DMS114 treated with DMSO at 0.1 percent for 48 hours (cell line): ENCODE results near the gene PFKL.

Source experiments
- DNase-seq: peaks from one replicate; lab custom pipeline; 2025; ENCODE audit not compliant: unreplicated experiment; lab: John Stamatoyannopoulos, UW

Gene PFKL

GRCh38 chr21:44312716-44313115, 12.9 kb downstream of the PFKL start:
- no peak for DNase-seq

DNA sequence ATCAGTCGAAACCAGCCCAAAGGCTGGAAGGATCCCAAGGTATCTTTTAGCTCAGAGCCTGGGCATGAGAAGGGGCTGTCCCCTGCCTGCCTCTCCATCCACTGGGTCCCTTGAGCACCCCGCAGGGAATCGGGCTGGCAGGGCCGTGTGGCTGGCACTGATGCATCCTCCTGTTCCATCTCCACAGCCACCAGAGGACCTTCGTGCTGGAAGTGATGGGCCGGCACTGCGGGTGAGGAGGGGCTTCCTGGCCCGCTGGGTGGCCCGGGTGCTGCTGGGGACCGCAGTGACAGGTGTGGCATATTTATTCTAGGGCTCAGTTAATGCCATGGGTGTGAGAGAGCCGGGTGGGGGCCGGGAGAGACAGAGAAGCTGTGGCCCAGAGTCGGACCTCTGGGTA, 13.6 kb downstream of the PFKL start:
- no peak for DNase-seq

GRCh38 chr21:44314128-44314527, 14.3 kb downstream of the PFKL start:
- no peak for DNase-seq

DNA sequence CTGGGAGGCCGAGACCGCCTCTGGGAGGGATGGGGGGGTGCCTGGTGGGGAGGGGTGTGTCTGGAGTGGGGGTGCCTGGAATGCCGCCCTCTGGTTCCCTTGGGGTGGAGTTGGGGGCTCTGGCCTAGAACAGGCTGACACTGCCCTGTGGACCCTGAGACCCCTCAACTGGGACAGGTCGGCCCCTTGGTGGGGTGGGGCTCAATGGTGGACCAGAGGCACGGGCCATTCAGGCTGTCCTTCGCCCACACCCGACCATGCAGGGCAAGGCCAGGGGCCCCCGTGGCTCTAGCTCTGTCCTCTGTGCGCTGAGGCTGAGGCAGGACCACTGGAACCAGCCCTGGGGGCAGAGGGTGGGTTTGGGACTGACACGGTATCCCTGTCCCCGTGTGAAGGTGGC, 14.7 kb downstream of the PFKL start:
- DNase-seq = no peak

DNA sequence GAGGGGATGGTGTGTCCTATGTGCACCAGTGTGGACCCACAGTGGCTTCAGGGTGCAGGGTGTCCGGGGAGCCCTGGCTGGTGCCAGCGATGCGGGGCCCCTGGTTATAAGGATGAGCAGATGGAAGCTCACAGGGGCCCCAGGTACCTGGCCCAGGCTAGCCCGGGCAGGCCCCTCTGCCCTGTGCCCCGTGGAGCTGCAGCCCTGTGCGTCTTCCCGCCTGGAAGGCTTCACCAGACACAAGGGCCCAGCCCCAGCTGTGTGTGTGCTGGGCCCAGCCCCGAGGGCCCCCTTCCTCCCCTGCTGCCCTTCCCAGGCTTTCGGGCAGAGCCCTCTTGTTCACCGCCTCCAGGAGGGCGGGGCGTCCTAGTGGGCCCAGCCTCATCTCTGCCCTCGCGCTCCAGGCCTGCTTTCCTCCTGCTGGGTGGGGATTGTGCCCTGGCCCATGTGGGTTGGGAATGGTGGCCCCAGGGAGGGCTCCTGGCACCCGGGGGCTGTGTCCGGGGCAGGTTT, 15.9 kb downstream of the PFKL start:
- no peak for DNase-seq

GRCh38 chr21:44316277-44316900, 16.5 kb downstream of the PFKL start:
- no peak for DNase-seq

GRCh38 chr21:44317241-44317782, 17.5 kb downstream of the PFKL start:
- no peak for DNase-seq

DNA sequence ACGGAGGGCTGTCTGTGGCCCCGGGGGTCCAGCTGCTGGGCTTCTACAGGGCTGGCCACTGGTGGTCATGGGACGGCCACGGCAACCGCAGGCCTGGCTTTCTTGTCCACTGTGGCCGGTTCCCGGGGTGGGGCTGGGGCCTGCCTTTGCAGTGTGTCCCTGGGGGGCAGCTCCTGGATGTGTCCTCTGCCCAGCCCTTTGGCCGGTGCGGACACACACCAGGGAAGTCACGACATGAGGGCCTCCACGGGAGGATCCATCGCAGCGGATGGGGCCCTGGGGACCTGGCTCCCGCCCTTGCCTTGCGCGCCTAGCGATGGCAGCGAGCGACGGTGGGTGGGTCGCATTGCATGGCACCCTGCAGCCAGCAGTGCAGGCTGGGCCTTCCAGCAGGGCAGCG, 18.0 kb downstream of the PFKL start:
- DNase-seq = no peak

- no peak for DNase-seq
Observed at GRCh38 chr21:44318489-44319285, 18.8 kb downstream of the PFKL start.

- no peak for DNase-seq
Observed at GRCh38 chr21:44319407-44320065, 19.7 kb downstream of the PFKL start.

DNA sequence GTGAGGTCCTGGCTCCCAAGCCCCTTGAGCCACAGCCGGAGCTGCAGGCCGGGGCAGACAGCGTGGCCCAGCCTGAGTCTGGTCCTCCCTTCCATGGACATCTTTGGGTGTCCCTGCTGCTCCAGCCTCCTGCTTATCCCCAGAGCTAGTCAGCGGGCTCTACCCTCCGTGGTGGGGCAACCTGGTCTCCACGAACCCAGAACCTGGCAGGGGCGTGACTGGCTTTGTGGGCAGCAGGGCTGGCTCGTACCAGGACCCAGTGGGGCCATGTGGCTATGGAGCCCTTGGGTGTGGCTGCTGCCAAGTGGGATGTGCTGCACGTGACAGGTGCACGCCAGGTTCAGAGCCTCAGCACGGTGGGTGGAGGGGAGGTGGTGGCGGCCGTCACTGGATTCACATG, 21.0 kb downstream of the PFKL start:
- DNase-seq = no peak

GRCh38 chr21:44321846-44322450, 22.1 kb downstream of the PFKL start:
- no peak for DNase-seq

DNA sequence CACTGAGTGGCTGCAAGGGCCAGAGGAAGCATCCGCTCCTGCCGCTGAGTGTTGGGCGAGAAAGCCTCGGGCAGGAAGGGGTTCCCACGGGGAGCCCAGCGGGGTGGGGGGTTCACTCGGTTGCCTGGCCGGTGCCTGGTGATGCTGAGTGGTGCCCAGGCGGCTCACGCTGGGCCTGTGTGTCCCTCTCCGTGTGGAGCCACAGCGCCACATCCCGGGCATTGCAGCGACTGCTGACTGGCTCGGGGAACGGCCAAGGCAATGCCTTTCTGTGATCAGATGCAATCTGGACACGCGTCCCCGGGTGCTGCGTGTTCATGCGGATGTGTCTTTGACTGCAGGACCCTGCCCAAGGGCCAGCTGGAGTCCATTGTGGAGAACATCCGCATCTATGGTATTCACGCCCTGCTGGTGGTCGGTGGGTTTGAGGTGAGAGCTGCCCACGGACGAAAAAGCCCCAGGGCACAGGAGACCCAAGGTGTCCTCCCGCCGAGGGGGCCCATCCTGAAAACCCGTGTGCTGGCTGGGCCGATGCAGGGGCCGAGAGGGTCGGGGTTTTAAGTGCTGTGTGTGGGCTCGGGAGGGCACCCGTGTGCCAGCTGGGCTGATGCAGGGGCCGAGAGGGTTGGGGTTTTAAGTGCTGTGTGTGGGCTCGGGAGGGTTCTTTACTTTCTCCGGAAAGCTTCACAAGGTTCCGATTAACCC, 22.9 kb downstream of the PFKL start:
- DNase-seq = no peak

GRCh38 chr21:44323591-44323990, 23.7 kb downstream of the PFKL start:
- no peak for DNase-seq

GRCh38 chr21:44324106-44324853, 24.4 kb downstream of the PFKL start:
- DNase-seq = no peak

DNA sequence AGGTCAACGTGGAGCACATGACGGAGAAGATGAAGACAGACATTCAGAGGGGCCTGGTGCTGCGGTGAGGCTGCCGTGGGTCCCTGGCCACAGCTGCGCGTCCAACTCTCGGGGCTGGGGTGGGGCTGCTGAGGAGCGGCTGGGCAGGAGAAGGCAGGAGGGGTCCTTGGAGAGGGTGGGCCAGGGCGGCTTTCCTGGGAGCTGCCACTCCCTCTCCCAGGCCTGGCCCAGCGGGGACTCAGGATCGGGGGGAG, 24.9 kb downstream of the PFKL start:
- no peak for DNase-seq

DNA sequence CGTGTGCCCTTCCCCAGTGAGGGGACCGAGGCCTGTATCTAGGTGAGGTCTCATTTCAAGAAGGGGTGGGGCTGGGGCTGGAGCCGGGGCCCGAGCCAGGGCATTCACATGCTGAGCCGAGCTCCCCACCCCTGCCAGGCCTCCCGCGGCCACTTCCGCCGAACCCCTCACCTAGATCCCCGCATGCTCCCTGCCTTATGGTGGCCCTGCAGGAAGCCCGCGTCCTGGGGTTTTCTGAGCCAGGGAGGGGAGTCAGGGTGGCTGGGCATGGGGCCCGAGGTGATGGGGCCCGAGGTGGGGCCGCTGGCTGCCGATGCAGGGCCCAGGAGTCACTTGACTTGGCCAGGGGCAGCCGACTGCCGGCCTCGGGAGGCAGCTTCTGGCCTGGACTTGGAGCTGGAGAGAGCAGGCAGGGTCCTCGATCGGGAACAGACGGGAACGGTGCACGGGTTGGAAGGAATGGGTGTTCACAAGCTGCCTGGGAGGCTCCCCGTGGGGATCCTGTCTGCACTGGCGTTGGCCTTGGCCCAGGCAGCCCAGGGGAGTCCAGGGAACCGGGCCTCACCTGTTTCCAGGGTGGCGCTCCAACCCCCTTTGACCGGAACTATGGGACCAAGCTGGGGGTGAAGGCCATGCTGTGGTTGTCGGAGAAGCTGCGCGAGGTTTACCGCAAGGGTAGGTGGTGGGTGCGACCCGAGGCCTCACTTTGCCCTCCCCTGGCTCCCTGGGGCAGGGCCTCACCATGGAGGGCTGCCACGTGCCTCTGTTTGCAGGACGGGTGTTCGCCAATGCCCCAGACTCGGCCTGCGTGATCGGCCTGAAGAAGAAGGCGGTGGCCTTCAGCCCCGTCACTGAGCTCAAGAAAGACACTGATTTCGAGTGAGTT, 25.8 kb downstream of the PFKL start:
- DNase-seq = no peak

DNA sequence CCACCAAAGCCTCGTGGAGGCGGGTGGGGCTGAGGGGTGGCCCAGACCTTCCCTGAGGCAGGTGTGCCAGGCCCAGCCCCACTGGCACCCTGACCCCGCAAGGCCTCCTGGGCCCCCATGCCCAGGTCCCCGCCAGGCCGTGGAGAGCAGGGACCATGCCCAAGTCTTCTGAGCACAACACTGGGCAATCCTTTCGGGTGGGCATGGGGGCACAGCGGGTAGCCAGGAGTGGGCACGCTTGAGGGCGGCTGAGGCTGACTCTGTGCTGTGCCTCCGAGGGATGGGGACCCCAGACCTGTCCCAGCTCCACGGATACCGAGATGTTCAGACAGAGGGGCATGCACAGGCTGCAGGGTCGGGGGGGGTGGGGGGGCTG, 26.4 kb downstream of the PFKL start:
- no peak for DNase-seq
